Measurements from ENCODE around the gene STK17A.

STK17A gene

GRCh38 chr7:43560742-43561330, 22.1 kb upstream of the STK17A start:
- no peak overlapping the region for H3K9ac ChIP-seq
- no peak overlapping the region for H3K4me3 ChIP-seq (IDR thresholded peaks at IDR 0.05; ENCODE audit: insufficient read depth, low read depth, low read length)
- no peaks in the 10 kb centered on the region for H3K27me3 ChIP-seq (ENCODE audit: insufficient read depth, low read depth)
- no peaks in the 10 kb centered on the region for H3K4me1 ChIP-seq (ENCODE audit: low read depth, poor library complexity, severe bottlenecking)
- no peak overlapping the region for H3K4me2 ChIP-seq
- TF ChIP-seq, protein P1, sequence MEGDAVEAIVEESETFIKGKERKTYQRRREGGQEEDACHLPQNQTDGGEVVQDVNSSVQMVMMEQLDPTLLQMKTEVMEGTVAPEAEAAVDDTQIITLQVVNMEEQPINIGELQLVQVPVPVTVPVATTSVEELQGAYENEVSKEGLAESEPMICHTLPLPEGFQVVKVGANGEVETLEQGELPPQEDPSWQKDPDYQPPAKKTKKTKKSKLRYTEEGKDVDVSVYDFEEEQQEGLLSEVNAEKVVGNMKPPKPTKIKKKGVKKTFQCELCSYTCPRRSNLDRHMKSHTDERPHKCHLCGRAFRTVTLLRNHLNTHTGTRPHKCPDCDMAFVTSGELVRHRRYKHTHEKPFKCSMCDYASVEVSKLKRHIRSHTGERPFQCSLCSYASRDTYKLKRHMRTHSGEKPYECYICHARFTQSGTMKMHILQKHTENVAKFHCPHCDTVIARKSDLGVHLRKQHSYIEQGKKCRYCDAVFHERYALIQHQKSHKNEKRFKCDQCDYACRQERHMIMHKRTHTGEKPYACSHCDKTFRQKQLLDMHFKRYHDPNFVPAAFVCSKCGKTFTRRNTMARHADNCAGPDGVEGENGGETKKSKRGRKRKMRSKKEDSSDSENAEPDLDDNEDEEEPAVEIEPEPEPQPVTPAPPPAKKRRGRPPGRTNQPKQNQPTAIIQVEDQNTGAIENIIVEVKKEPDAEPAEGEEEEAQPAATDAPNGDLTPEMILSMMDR (conservative IDR thresholded peaks at IDR 0.05; ENCODE audit: low read depth, low read length) = no peak
- H3K27ac ChIP-seq = no peak overlapping the region
- no peak overlapping the region for H2AFZ ChIP-seq (ENCODE audit: low read depth)
- no peaks in the 10 kb centered on the region for H4K20me1 ChIP-seq (ENCODE audit: insufficient read depth)
- H3K36me3 ChIP-seq (ENCODE audit: insufficient read depth) = no peaks in the 10 kb centered on the region
- no peaks in the 10 kb centered on the region for H3K79me2 ChIP-seq (ENCODE audit: insufficient read depth, low read depth)

DNA sequence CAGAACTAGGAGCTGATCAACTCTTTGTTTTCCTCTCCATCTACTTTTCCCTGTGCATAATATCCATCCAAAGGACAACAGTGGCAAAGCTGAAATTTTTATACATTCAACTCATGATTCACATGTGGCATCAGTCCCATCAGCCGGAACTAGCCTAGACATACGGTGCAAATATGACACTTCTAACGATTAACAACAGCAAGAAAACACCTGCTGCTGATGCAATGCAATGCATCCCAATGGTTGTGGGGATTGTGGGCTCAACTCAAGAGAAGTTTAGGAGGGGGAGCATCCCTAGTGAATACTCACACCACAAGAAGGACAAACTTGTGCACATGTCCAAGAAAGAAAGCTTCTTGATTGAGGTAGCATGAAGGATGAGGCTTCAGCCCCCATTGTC, 20.5 kb upstream of the STK17A start:
- no peak overlapping the region for H3K4me3 ChIP-seq (IDR thresholded peaks at IDR 0.05; ENCODE audit: insufficient read depth, low read depth, low read length)
- H3K9ac ChIP-seq = no peak overlapping the region
- H3K79me2 ChIP-seq (ENCODE audit: insufficient read depth, low read depth) = no peaks in the 10 kb centered on the region
- TF ChIP-seq, protein P1 (conservative IDR thresholded peaks at IDR 0.05; ENCODE audit: low read depth, low read length) = no peak
- no peaks in the 10 kb centered on the region for H4K20me1 ChIP-seq (ENCODE audit: insufficient read depth)
- H2AFZ ChIP-seq (ENCODE audit: low read depth) = no peak overlapping the region
- no peak overlapping the region for H3K4me2 ChIP-seq
- no peaks in the 10 kb centered on the region for H3K27me3 ChIP-seq (ENCODE audit: insufficient read depth, low read depth)
- H3K4me1 ChIP-seq (ENCODE audit: low read depth, poor library complexity, severe bottlenecking) = no peaks in the 10 kb centered on the region
- no peak overlapping the region for H3K27ac ChIP-seq
- no peaks in the 10 kb centered on the region for H3K36me3 ChIP-seq (ENCODE audit: insufficient read depth)

DNA sequence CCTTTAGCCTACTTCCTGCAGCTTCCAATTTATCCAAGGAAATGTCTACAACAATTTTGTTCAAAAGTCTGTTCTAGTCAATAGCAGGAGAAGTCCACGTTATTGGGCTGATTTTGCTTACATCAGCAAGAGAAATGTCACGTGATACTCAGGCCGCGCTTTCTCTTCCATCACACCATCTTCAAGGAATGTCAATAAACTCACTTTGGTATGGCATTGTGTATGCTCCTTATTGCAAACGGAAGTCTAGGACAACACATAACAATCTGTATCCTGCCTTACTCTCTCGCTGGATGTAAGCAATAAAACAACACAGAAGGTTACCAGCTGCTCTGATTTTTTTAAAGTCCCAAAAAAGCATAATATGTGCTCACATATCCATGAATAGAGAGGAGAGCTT, 17.1 kb upstream of the STK17A start:
- no peaks in the 10 kb centered on the region for H3K36me3 ChIP-seq (ENCODE audit: insufficient read depth)
- H3K27me3 ChIP-seq (ENCODE audit: insufficient read depth, low read depth) = no peaks in the 10 kb centered on the region
- TF ChIP-seq, protein P1 (conservative IDR thresholded peaks at IDR 0.05; ENCODE audit: low read depth, low read length) = no peak
- H3K4me3 ChIP-seq (IDR thresholded peaks at IDR 0.05; ENCODE audit: insufficient read depth, low read depth, low read length) = no peak overlapping the region
- no peak overlapping the region for H3K9ac ChIP-seq
- H3K4me1 ChIP-seq (ENCODE audit: low read depth, poor library complexity, severe bottlenecking) = no peaks in the 10 kb centered on the region
- no peaks in the 10 kb centered on the region for H3K79me2 ChIP-seq (ENCODE audit: insufficient read depth, low read depth)
- no peak overlapping the region for H3K27ac ChIP-seq
- no peak overlapping the region for H2AFZ ChIP-seq (ENCODE audit: low read depth)
- H4K20me1 ChIP-seq (ENCODE audit: insufficient read depth) = no peaks in the 10 kb centered on the region
- no peak overlapping the region for H3K4me2 ChIP-seq

DNA sequence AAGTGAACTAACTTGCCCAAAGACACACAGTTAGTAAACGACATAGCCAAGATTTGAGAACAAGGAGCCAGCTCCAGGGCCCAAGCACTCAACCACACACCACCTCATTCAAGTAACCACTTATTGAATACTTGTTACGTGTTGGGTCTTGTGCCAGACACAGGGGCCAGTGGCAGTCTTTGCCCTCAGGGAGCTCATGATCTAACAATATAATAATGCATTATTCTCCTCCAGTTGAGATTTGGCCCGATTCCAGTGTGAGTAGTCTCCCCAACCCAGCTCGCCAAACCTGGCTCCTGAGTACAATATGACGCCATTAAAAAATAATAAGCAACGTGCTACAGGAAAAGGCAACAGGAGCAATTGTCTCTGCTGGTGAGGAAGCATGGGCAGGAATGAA, 14.4 kb upstream of the STK17A start:
- no peak overlapping the region for H3K4me2 ChIP-seq
- H3K4me1 ChIP-seq (ENCODE audit: low read depth, poor library complexity, severe bottlenecking) = peaks cover 22% of the 10 kb centered on the region
- H4K20me1 ChIP-seq (ENCODE audit: insufficient read depth) = no peaks in the 10 kb centered on the region
- H3K36me3 ChIP-seq (ENCODE audit: insufficient read depth) = no peaks in the 10 kb centered on the region
- no peak overlapping the region for H3K9ac ChIP-seq
- no peaks in the 10 kb centered on the region for H3K27me3 ChIP-seq (ENCODE audit: insufficient read depth, low read depth)
- TF ChIP-seq, protein P1 (conservative IDR thresholded peaks at IDR 0.05; ENCODE audit: low read depth, low read length) = no peak
- no peak overlapping the region for H3K4me3 ChIP-seq (IDR thresholded peaks at IDR 0.05; ENCODE audit: insufficient read depth, low read depth, low read length)
- no peak overlapping the region for H3K27ac ChIP-seq
- no peak overlapping the region for H2AFZ ChIP-seq (ENCODE audit: low read depth)
- no peaks in the 10 kb centered on the region for H3K79me2 ChIP-seq (ENCODE audit: insufficient read depth, low read depth)
